ENCODE results near the gene FPR1.

DNA sequence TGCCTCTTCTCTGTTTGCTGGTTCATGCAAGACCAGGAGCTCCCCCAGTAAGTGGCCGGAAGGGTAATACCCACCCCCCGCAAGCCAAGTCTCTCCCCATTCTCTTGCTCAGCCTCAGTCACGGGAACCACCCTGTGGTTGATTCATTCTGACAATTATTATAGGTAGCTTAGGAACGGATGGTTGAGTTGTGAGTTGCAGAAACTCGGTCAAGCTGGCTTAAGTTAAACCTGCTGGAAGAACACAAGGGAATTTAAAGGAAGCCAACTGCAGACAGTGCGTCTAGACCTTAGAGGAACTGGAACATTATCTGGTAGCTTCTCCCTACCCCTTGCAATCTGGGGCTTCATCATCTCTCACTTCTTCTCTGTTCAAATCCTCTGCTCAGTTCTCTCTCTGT, 8.9 kb downstream of the FPR1 start:
- TF ChIP-seq, protein P1, sequence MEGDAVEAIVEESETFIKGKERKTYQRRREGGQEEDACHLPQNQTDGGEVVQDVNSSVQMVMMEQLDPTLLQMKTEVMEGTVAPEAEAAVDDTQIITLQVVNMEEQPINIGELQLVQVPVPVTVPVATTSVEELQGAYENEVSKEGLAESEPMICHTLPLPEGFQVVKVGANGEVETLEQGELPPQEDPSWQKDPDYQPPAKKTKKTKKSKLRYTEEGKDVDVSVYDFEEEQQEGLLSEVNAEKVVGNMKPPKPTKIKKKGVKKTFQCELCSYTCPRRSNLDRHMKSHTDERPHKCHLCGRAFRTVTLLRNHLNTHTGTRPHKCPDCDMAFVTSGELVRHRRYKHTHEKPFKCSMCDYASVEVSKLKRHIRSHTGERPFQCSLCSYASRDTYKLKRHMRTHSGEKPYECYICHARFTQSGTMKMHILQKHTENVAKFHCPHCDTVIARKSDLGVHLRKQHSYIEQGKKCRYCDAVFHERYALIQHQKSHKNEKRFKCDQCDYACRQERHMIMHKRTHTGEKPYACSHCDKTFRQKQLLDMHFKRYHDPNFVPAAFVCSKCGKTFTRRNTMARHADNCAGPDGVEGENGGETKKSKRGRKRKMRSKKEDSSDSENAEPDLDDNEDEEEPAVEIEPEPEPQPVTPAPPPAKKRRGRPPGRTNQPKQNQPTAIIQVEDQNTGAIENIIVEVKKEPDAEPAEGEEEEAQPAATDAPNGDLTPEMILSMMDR (IDR thresholded peaks at IDR 0.05; ENCODE audit: low read depth, low read length, poor library complexity, severe bottlenecking), result no peak
- TF ChIP-seq EZH2phosphoT487 (IDR thresholded peaks at IDR 0.05; ENCODE audit: borderline replicate concordance, low read length), result no peak

All from DOHH2 (cell line).